Stomach smooth muscle (tissue), 2 donors: ENCODE data around the gene ENO2.
A peak's percentile ranks its signal among the peaks of the same experiment; 100 is the strongest.

Source experiments
- H3K27ac ChIP-seq: one replicate; pipeline ENCODE4 v1.7.0; 2013; ENCODE audit warnings: mild to moderate bottlenecking, low read length, inconsistent platforms
- H3K27me3 ChIP-seq, 2 donors: one replicate each; pipeline ENCODE4 v1.7.0; 2013; ENCODE audit warnings: low read length in 2 of 2; ENCODE audit not compliant: insufficient read depth in 2 of 2, control insufficient read depth in 1 of 2
- H3K36me3 ChIP-seq, 2 donors: one replicate each; pipeline ENCODE4 v1.7.0; 2013; ENCODE audit warnings: low read length in 2 of 2; ENCODE audit not compliant: control insufficient read depth in 2 of 2, insufficient read depth in 2 of 2
- H3K4me1 ChIP-seq: one replicate; pipeline ENCODE4 v1.7.0; 2013; ENCODE audit warnings: low read length; ENCODE audit not compliant: control insufficient read depth, insufficient read depth
- H3K4me3 ChIP-seq, 2 donors: one replicate each; pipeline ENCODE4 v1.7.0; 2013; ENCODE audit warnings: low read length in 2 of 2
- H3K9ac ChIP-seq, 2 donors: one replicate each; pipeline ENCODE4 v1.7.0; 2013; ENCODE audit warnings: low read length in 2 of 2, mild to moderate bottlenecking in 1 of 2
- H3K9me3 ChIP-seq, 2 donors: one replicate each; pipeline ENCODE4 v1.7.0; 2013; ENCODE audit warnings: low read length in 2 of 2; ENCODE audit not compliant: control insufficient read depth in 2 of 2
- donor health status: healthy.
- donor health status: Pancreatic carcinoma.

ENO2 gene

GRCh38 chr12:6925540-6926279, 11.3 kb downstream of the ENO2 start:
- H3K4me1 ChIP-seq = peaks cover 58% of the 10 kb centered on the region
- peak overlapping the region; percentile 65 to 76 for H3K4me3 ChIP-seq
- peaks cover 9 to 20% of the 10 kb centered on the region in 2 donors for H3K36me3 ChIP-seq
- H3K9me3 ChIP-seq = no peaks in the 10 kb centered on the region
- peak overlapping the region; percentile 99 for H3K27ac ChIP-seq
- no peaks in the 10 kb centered on the region for H3K27me3 ChIP-seq
- H3K9ac ChIP-seq = peak overlapping the region; percentile 87 to 98

- Histone ChIP-seq H3K36me3 (peaks cover 0 to 9% of the 10 kb centered on the region in 2 donors), H3K27me3 (no peaks in the 10 kb centered on the region), H3K27ac (peak within 1 kb of the TSS; percentile 99), H3K4me1 (peaks cover 65% of the 10 kb centered on the region), H3K4me3 (peak within 1 kb of the TSS; percentile 93 to 98), H3K9me3 (no peaks in the 10 kb centered on the region), H3K9ac (peak within 1 kb of the TSS; percentile 96 to 98)
These were observed 13.1 kb downstream of the ENO2 start, which contains the start of gene ATN1 for GRCh38 chr12:6927379-6928021. Gene ATN1 (plus strand): TSS chr12:6927959. CDS start chr12:6934002, 6,043 bp downstream.

DNA sequence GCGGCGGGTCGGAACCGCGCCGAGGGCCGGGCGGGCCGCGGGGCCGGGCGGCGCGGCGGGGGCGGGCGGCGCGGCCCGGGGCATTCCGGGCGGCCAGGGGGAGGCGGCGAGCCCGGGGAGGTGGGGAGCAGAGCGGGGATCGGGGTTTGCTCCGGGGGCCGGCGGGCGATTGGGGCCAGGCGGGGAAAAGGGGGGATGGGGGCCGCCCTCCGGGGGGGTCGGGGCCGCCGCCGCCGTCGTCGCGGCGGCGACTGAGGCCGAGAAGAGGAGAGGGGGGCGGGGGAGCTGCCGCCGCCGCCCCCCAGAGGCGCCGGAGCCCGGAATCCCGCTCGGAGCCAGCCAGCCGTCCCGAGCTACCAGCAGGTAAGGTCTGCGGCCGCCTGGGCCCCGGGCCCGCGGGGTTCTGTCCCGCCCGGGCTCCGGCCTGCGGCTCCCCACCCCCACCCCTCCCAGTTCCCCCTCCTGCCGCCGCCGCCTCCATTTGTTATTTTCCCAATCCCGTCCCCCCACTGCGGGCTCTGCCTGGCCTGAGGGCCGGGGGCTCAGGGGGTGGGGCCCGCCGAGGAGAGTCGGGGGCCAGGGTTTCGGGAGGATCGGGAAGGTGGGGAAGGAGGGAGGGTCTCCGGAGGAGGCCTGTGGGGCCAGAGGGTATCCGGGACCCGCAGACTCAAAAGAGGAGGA, 13.8 kb downstream of the ENO2 start:
- Histone ChIP-seq H3K9me3 (no peaks in the 10 kb centered on the region), H3K4me3 (peak overlapping the region; percentile 93 to 98), H3K9ac (peak overlapping the region; percentile 87 to 95), H3K27me3 (no peaks in the 10 kb centered on the region), H3K27ac (peak overlapping the region; percentile 89), H3K4me1 (peaks cover 68% of the 10 kb centered on the region), H3K36me3 (peaks cover under 1 to 3% of the 10 kb centered on the region in 2 donors)

DNA sequence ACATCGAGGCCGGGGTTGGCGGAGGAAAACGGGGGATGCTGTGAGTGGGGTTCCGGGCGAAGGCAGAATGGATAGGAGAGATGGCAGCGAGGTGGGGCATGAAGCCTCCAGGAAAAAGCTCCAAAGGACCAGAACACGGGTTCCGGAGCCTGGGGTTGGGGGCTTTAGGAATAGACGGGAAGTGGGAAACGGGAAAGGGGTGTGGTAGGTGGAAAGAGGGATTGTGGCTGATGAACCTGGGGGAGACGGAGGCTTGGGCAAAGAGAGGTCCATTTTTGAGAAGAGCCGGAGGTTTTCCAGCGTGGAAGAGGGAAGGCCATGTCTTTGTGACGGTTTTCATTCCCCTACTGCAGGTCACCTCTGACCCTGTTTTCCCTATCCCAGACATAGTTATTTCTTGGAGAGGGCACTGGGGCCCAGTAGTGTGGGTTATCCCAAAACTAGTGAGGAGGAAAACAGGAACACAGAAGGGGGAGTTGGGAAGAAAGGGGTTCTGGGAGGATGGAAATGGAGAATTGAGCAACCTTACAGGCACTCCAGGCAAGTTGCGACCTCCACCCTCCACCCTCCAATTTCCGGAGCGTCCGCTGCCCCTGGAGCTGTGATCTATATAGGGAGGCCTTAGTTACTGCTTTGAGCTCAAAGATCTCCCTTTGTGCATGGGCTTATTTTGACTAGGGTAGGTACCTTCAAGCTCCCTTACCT, 14.5 kb downstream of the ENO2 start:
- Histone ChIP-seq H3K27me3 (no peaks in the 10 kb centered on the region), H3K4me1 (peaks cover 71% of the 10 kb centered on the region), H3K9me3 (no peaks in the 10 kb centered on the region), H3K36me3 (peaks cover 6 to 7% of the 10 kb centered on the region in 2 donors), H3K4me3 (peak overlapping the region; percentile 93 to 98), H3K27ac (peak overlapping the region; percentile 89), H3K9ac (peak overlapping the region; percentile 87 to 95)

GRCh38 chr12:6929466-6930452, 15.4 kb downstream of the ENO2 start:
- H3K9ac ChIP-seq = peak overlapping the region; percentile 87 to 95
- H3K9me3 ChIP-seq = no peaks in the 10 kb centered on the region
- no peaks in the 10 kb centered on the region for H3K27me3 ChIP-seq
- peaks cover 70% of the 10 kb centered on the region for H3K4me1 ChIP-seq
- H3K4me3 ChIP-seq = peak overlapping the region; percentile 93 to 98
- peaks cover 13 to 14% of the 10 kb centered on the region in 2 donors for H3K36me3 ChIP-seq
- H3K27ac ChIP-seq = peak overlapping the region; percentile 89

GRCh38 chr12:6932766-6933165, 18.4 kb downstream of the ENO2 start:
- no peaks in the 10 kb centered on the region for H3K9me3 ChIP-seq
- peak overlapping the region; percentile 62 for H3K27ac ChIP-seq
- H3K9ac ChIP-seq = peak overlapping the region in 1 of 2 donors; percentile 7
- H3K36me3 ChIP-seq = peaks cover 20 to 25% of the 10 kb centered on the region in 2 donors
- no peak overlapping the region for H3K4me3 ChIP-seq
- peaks cover 51% of the 10 kb centered on the region for H3K4me1 ChIP-seq
- no peaks in the 10 kb centered on the region for H3K27me3 ChIP-seq

- H3K36me3 ChIP-seq = peaks cover 20 to 25% of the 10 kb centered on the region in 2 donors
- no peaks in the 10 kb centered on the region for H3K27me3 ChIP-seq
- H3K4me1 ChIP-seq = peaks cover 57% of the 10 kb centered on the region
- no peaks in the 10 kb centered on the region for H3K9me3 ChIP-seq
- H3K9ac ChIP-seq = peak overlapping the region; percentile 28 to 29
- H3K4me3 ChIP-seq = peak overlapping the region in 1 of 2 donors; percentile 29
- peak overlapping the region; percentile 62 for H3K27ac ChIP-seq
These were observed 19.7 kb downstream of the ENO2 start for GRCh38 chr12:6934110-6934509.

- Histone ChIP-seq H3K9ac (no peak overlapping the region), H3K27ac (peak overlapping the region; percentile 37), H3K4me3 (no peak overlapping the region), H3K27me3 (no peaks in the 10 kb centered on the region), H3K36me3 (peaks cover 20 to 29% of the 10 kb centered on the region in 2 donors), H3K4me1 (peaks cover 49% of the 10 kb centered on the region), H3K9me3 (no peaks in the 10 kb centered on the region)
These were observed 21.2 kb downstream of the ENO2 start for GRCh38 chr12:6935371-6936193.

GRCh38 chr12:6936194-6936635, 21.8 kb downstream of the ENO2 start:
- H3K9me3 ChIP-seq = no peaks in the 10 kb centered on the region
- H3K27me3 ChIP-seq = no peaks in the 10 kb centered on the region
- no peak overlapping the region for H3K4me3 ChIP-seq
- H3K27ac ChIP-seq = peak overlapping the region; percentile 93
- H3K36me3 ChIP-seq = peaks cover 20 to 32% of the 10 kb centered on the region in 2 donors
- H3K4me1 ChIP-seq = peaks cover 48% of the 10 kb centered on the region
- H3K9ac ChIP-seq = no peak overlapping the region
